Fibroblast of villous mesenchyme (primary cell): ENCODE data around the gene INPP5A. TPM values are rescaled to one million over a fixed set of nuclear protein-coding genes. Genes with fewer than 3 reads are reported as not detected.

Experiments
- DNase-seq: peaks from one replicate; pipeline ENCODE4 v3.0.0-alpha.2; 2010; ENCODE audit warnings: low read depth
- H3K4me3 ChIP-seq: 2 replicates; pipeline ENCODE4 v1.5.1; 2011; ENCODE audit warnings: low read depth, mild to moderate bottlenecking, low read length
- CTCF ChIP-seq: IDR thresholded peaks from 2 replicates; pipeline ENCODE4 v1.5.1; 2012; ENCODE audit warnings: low read depth, mild to moderate bottlenecking, low read length; ENCODE audit not compliant: insufficient read depth
- total RNA-seq: library from RNA; depleted of rRNA; stranded (reverse); fragments of >200 nt; gene quantifications from 2 replicates; pipeline ENCODE4 v1.2.3, GENCODE V29; 2012

The INPP5A gene
- total RNA-seq, 1 donor: 33.2 TPM

- TF ChIP-seq CTCF: no peak
- DNase-seq: no peak
- no peak overlapping the region for H3K4me3 ChIP-seq
These were observed 168.4 kb downstream of the INPP5A start for GRCh38 chr10:132705943-132706342.

GRCh38 chr10:132706701-132707100 is 169.1 kb downstream of the INPP5A start:
- no peak for TF ChIP-seq CTCF
- DNase-seq: no peak
- H3K4me3 ChIP-seq: no peak overlapping the region

- DNase-seq: no peak
- no peak overlapping the region for H3K4me3 ChIP-seq
- TF ChIP-seq CTCF: no peak
These were observed 169.7 kb downstream of the INPP5A start for GRCh38 chr10:132707121-132707775.

- no peak for TF ChIP-seq CTCF
- no peak for DNase-seq
- H3K4me3 ChIP-seq: no peak overlapping the region
These were observed 170.2 kb downstream of the INPP5A start for GRCh38 chr10:132707776-132708171.

GRCh38 chr10:132708441-132708840 is 170.9 kb downstream of the INPP5A start:
- no peak for TF ChIP-seq CTCF

GRCh38 chr10:132708936-132709335 is 171.3 kb downstream of the INPP5A start:
- no peak for TF ChIP-seq CTCF
- no peak for DNase-seq
- H3K4me3 ChIP-seq: no peak overlapping the region

More at GRCh38 chr10:132708441-132708840, 170.9 kb downstream of the INPP5A start:
- no peak overlapping the region for H3K4me3 ChIP-seq
- no peak for DNase-seq

GRCh38 chr10:132709471-132709951 is 171.9 kb downstream of the INPP5A start:
- H3K4me3 ChIP-seq: no peak overlapping the region
- no peak for TF ChIP-seq CTCF
- no peak for DNase-seq
